ENCODE measurements around the gene PGC. TPM values are rescaled to one million over a fixed set of nuclear protein-coding genes. Genes with fewer than 3 reads are reported as not detected.
A peak's percentile ranks its signal among the peaks of the same experiment; 100 is the strongest.

Gene PGC
- total RNA-seq, 1 donor from 2014 or later, result not detected

- DNase-seq (ENCODE audit: low spot score, unreplicated experiment), result no peak
- Mint-ChIP-seq H3K27ac (no peak overlapping the region), H3K36me3 (ENCODE audit: insufficient read depth) (peaks cover 3% of the 10 kb centered on the region), H3K9me3 (ENCODE audit: low read depth) (no peaks in the 10 kb centered on the region), H3K4me1 (ENCODE audit: low read depth) (peaks cover 19% of the 10 kb centered on the region), H3K27me3 (peaks cover 8% of the 10 kb centered on the region), H3K4me3 (ENCODE audit: low read depth) (peak overlapping the region; percentile 52)
- no peak for TF ChIP-seq CTCF (IDR thresholded peaks at IDR 0.05; ENCODE audit: unreplicated experiment)
Measured at GRCh38 chr6:41784581-41785171, 37.5 kb upstream of the PGC start.

GRCh38 chr6:41783106-41783780 lies 36.0 kb upstream of the PGC start:
- no peak overlapping the region for H3K4me3 Mint-ChIP-seq (ENCODE audit: low read depth)
- DNase-seq (ENCODE audit: low spot score, unreplicated experiment), result no peak
- no peak for TF ChIP-seq CTCF (IDR thresholded peaks at IDR 0.05; ENCODE audit: unreplicated experiment)
- no peaks in the 10 kb centered on the region for H3K36me3 Mint-ChIP-seq (ENCODE audit: insufficient read depth)
- H3K27me3 Mint-ChIP-seq, result peaks cover 8% of the 10 kb centered on the region
- H3K9me3 Mint-ChIP-seq (ENCODE audit: low read depth), result no peaks in the 10 kb centered on the region
- H3K27ac Mint-ChIP-seq, result no peak overlapping the region
- H3K4me1 Mint-ChIP-seq (ENCODE audit: low read depth), result peaks cover 22% of the 10 kb centered on the region

GRCh38 chr6:41781366-41781730 lies 34.2 kb upstream of the PGC start:
- H3K27me3 Mint-ChIP-seq, result peaks cover 8% of the 10 kb centered on the region
- H3K27ac Mint-ChIP-seq, result peak overlapping the region; percentile 25
- TF ChIP-seq CTCF (IDR thresholded peaks at IDR 0.05; ENCODE audit: unreplicated experiment), result no peak
- H3K9me3 Mint-ChIP-seq (ENCODE audit: low read depth), result no peaks in the 10 kb centered on the region
- no peak for DNase-seq (ENCODE audit: low spot score, unreplicated experiment)
- no peaks in the 10 kb centered on the region for H3K36me3 Mint-ChIP-seq (ENCODE audit: insufficient read depth)
- peak overlapping the region; percentile 86 for H3K4me3 Mint-ChIP-seq (ENCODE audit: low read depth)
- peaks cover 22% of the 10 kb centered on the region for H3K4me1 Mint-ChIP-seq (ENCODE audit: low read depth)

- peaks cover 8% of the 10 kb centered on the region for H3K27me3 Mint-ChIP-seq
Measured at GRCh38 chr6:41780551-41781365, 33.6 kb upstream of the PGC start, which contains the start of gene PRICKLE4. Gene PRICKLE4 (plus strand): TSS chr6:41780782. CDS start chr6:41783474, 2,692 bp downstream.

More at GRCh38 chr6:41780551-41781365, 33.6 kb upstream of the PGC start, which contains the start of gene PRICKLE4:
- H3K27ac Mint-ChIP-seq, result peak within 1 kb of the TSS; percentile 86
- H3K4me3 Mint-ChIP-seq (ENCODE audit: low read depth), result peak within 1 kb of the TSS; percentile 86
- TF ChIP-seq CTCF (IDR thresholded peaks at IDR 0.05; ENCODE audit: unreplicated experiment), result no peak
- H3K9me3 Mint-ChIP-seq (ENCODE audit: low read depth), result no peaks in the 10 kb centered on the region
- no peak for DNase-seq (ENCODE audit: low spot score, unreplicated experiment)
- H3K36me3 Mint-ChIP-seq (ENCODE audit: insufficient read depth), result no peaks in the 10 kb centered on the region
- peaks cover 20% of the 10 kb centered on the region for H3K4me1 Mint-ChIP-seq (ENCODE audit: low read depth)

Data from progenitor cell of endocrine pancreas (in vitro differentiated cells).